Kidney (tissue), 14 donors: ENCODE measurements around the gene DENND2A. TPM values are rescaled to one million over a fixed set of nuclear protein-coding genes. Genes with fewer than 3 reads are reported as not detected.

Source experiments
- DNase-seq, 5 donors: peaks; one replicate each; pipeline ENCODE4 v3.0.0-alpha.2; 2013 to 2020
- FAIRE-seq: peaks from 2 replicates; lab custom pipeline; 2012; peaks lifted over from hg19 to GRCh38; lab: Jason Lieb, UNC
- H3K27ac ChIP-seq, 2 donors: one replicate each; pipeline ENCODE4 v1.7.0; 2013; ENCODE audit warnings: low read depth in 2 of 2, low read length in 2 of 2, inconsistent platforms in 1 of 2
- H3K27me3 ChIP-seq: one replicate; pipeline ENCODE4 v1.7.1; 2013; ENCODE audit warnings: low read length, inconsistent platforms; ENCODE audit not compliant: control insufficient read depth, insufficient read depth
- H3K36me3 ChIP-seq, 3 donors: one replicate each; pipeline versions ENCODE4 v1.7.0 to v1.7.1; 2013; ENCODE audit warnings: low read length in 3 of 3, control low read depth in 1 of 3, inconsistent platforms in 1 of 3; ENCODE audit not compliant: insufficient read depth in 3 of 3, control insufficient read depth in 2 of 3
- H3K4me1 ChIP-seq, 3 donors: one replicate each; pipeline versions ENCODE4 v1.7.0 to v1.7.1; 2013; ENCODE audit warnings: low read length in 3 of 3, inconsistent platforms in 1 of 3, low read depth in 1 of 3; ENCODE audit not compliant: control insufficient read depth in 2 of 3, insufficient read depth in 2 of 3
- H3K4me3 ChIP-seq, 3 donors: one replicate each; pipeline versions ENCODE4 v1.7.0 to v1.8.1; 2013; ENCODE audit warnings: low read length in 3 of 3, control low read depth in 1 of 3, inconsistent platforms in 1 of 3
- H3K9ac ChIP-seq, 3 donors: one replicate each; pipeline versions ENCODE4 v1.7.0 to v1.7.1; 2013; ENCODE audit warnings: low read length in 3 of 3, control low read depth in 1 of 3, inconsistent platforms in 1 of 3
- H3K9me3 ChIP-seq, 3 donors: one replicate each; pipeline versions ENCODE4 v1.7.0 to v1.7.1; 2013; ENCODE audit warnings: low read length in 3 of 3, control low read depth in 1 of 3, inconsistent platforms in 1 of 3; ENCODE audit not compliant: control insufficient read depth in 2 of 3, insufficient read depth in 1 of 3
- intact Hi-C: fragments of 100-400 bp; cut with DNase I; formaldehyde crosslinking; loops from one replicate; pipeline ENCODE4 v1.11.1; 2022
- polyA plus RNA-seq: library from polyadenylated mRNA; stranded (reverse); fragments of 350-450 nt; fragmentation: Illumina TruSeq; extraction: RNeasy Lipid Tissue Mini Kit (QIAGEN cat#74804); gene quantifications from one replicate; pipeline ENCODE4 v1.2.3, GENCODE V29; 2014; ENCODE audit warnings: low read depth, low replicate concordance; ENCODE audit not compliant: insufficient read depth
- total RNA-seq: library from RNA; stranded (reverse); fragmentation: NEBNext Ultra II Directional; extraction: Animal tissue kit (Norgen Biotek cat#: 25700); gene quantifications from one replicate; pipeline ENCODE4 v1.2.1, GENCODE V29; 2021
- TF ChIP-seq, protein P1 (sequence below): IDR thresholded peaks from 3 replicates; pipeline ENCODE4 v1.5.1; 2012; ENCODE audit warnings: mild to moderate bottlenecking, moderate library complexity, borderline replicate concordance; ENCODE audit not compliant: insufficient read depth; ENCODE audit errors: extremely low read depth
- donor health status: control.
- donor health status: control.
- donor health status: control.
- donor health status: control.
- donor health status: control.
- donor health status: DM: yes; HTN: yes; CAD: no.
- donor health status: Normal renal cell carcinoma (clear cell type).

The DENND2A gene
- total and polyA plus RNA-seq, 2 donors from 2014 or later, result 6.5 to 18.0 TPM

- no peak for FAIRE-seq
- Histone ChIP-seq H3K36me3 (no peaks in the 10 kb centered on the region), H3K4me3 (no peak overlapping the region), H3K4me1 (no peaks in the 10 kb centered on the region), H3K27me3 (no peaks in the 10 kb centered on the region), H3K9me3 (no peaks in the 10 kb centered on the region), H3K27ac (no peak overlapping the region), H3K9ac (no peak overlapping the region)
- DNase-seq, result peak in 1 of 5 donors; percentile 54
- intact Hi-C loops, result no loop called here
- TF ChIP-seq, protein P1, sequence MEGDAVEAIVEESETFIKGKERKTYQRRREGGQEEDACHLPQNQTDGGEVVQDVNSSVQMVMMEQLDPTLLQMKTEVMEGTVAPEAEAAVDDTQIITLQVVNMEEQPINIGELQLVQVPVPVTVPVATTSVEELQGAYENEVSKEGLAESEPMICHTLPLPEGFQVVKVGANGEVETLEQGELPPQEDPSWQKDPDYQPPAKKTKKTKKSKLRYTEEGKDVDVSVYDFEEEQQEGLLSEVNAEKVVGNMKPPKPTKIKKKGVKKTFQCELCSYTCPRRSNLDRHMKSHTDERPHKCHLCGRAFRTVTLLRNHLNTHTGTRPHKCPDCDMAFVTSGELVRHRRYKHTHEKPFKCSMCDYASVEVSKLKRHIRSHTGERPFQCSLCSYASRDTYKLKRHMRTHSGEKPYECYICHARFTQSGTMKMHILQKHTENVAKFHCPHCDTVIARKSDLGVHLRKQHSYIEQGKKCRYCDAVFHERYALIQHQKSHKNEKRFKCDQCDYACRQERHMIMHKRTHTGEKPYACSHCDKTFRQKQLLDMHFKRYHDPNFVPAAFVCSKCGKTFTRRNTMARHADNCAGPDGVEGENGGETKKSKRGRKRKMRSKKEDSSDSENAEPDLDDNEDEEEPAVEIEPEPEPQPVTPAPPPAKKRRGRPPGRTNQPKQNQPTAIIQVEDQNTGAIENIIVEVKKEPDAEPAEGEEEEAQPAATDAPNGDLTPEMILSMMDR, result no peak
Measured at GRCh38 chr7:140485500-140486265, 154.9 kb downstream of the DENND2A start.

- TF ChIP-seq, protein P1, result no peak
- no peak for FAIRE-seq
- Histone ChIP-seq H3K9ac (no peak overlapping the region), H3K36me3 (no peaks in the 10 kb centered on the region), H3K4me3 (no peak overlapping the region), H3K27ac (no peak overlapping the region), H3K4me1 (no peaks in the 10 kb centered on the region), H3K27me3 (no peaks in the 10 kb centered on the region), H3K9me3 (no peaks in the 10 kb centered on the region)
- no peak for DNase-seq
- intact Hi-C loops, result no loop called here
Measured at GRCh38 chr7:140484951-140485499, 155.6 kb downstream of the DENND2A start.

DNA sequence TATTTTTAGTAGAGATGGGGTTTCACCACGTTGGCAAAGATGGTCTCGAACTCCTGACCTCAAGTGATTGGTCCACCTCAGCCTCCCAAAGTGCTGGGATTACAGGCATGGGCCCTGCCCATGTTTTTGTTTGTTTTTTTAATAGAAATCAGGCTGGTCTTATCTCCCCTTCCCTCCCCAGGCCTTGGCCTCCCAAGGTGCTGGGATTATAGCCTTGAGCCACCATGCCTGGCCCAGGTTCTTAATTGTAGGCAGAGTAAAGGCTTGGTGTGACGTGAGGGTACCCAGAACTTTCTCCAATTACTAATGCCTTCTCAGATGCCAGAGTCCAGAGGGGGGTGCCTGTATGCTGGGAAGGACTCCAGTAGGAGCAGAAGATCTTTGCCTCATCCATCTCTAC is 156.1 kb downstream of the DENND2A start:
- FAIRE-seq, result no peak
- no peaks in the 10 kb centered on the region for H3K36me3 ChIP-seq
- intact Hi-C loops, result no loop called here

More for the DNA sequence above, 156.1 kb downstream of the DENND2A start:
- H3K9ac ChIP-seq, result no peak overlapping the region
- H3K27ac ChIP-seq, result no peak overlapping the region
- H3K4me3 ChIP-seq, result no peak overlapping the region
- DNase-seq, result peak in 1 of 5 donors; percentile 29
- H3K9me3 ChIP-seq, result no peaks in the 10 kb centered on the region
- H3K27me3 ChIP-seq, result no peaks in the 10 kb centered on the region
- TF ChIP-seq, protein P1, result no peak
- H3K4me1 ChIP-seq, result peaks cover 0 to 3% (median 0%) of the 10 kb centered on the region in 3 donors
